OCI-LY3 (cell line): ENCODE measurements around the gene MLLT10.

Experiments used
- EZH2phosphoT487 ChIP-seq: fragments of 200-600 bp; shearing (Covaris generic); IDR thresholded peaks from 2 replicates; pipeline ENCODE4 v1.6.1; 2018; ENCODE audit warnings: antibody characterized with exemption, mixed run types, low read depth
- TF ChIP-seq, protein P1 (sequence below): fragments of 200-600, 300-600 bp; sonication (generic); IDR thresholded peaks from 2 replicates; pipeline ENCODE4 v1.5.1; 2014; ENCODE audit warnings: antibody characterized with exemption, low read length, low read depth

DNA sequence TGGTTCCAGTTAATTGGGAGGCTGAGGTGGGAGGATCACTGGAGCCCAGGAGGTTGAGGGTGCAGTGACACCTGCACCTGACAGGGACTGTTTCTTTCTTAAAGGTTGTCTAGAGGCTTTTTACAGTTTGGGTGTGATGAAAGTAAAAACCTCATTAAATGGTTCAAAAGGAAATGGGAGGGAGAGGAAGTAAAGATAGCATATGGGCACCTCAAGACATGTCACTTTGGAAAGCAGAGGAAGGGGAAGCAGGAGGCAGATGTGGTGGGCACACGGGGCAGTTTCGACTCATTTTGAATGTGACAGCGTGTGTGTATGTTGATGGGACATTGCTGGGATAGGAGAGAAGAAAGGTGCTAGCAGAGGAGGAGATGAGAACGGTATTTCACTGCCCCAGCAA lies 203.1 kb downstream of the MLLT10 start:
- TF ChIP-seq EZH2phosphoT487, result no peak
- TF ChIP-seq, protein P1, sequence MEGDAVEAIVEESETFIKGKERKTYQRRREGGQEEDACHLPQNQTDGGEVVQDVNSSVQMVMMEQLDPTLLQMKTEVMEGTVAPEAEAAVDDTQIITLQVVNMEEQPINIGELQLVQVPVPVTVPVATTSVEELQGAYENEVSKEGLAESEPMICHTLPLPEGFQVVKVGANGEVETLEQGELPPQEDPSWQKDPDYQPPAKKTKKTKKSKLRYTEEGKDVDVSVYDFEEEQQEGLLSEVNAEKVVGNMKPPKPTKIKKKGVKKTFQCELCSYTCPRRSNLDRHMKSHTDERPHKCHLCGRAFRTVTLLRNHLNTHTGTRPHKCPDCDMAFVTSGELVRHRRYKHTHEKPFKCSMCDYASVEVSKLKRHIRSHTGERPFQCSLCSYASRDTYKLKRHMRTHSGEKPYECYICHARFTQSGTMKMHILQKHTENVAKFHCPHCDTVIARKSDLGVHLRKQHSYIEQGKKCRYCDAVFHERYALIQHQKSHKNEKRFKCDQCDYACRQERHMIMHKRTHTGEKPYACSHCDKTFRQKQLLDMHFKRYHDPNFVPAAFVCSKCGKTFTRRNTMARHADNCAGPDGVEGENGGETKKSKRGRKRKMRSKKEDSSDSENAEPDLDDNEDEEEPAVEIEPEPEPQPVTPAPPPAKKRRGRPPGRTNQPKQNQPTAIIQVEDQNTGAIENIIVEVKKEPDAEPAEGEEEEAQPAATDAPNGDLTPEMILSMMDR, result no peak
